H9 (cell line): Measurements from ENCODE around the gene TENM3. TPM values are rescaled to one million over a fixed set of nuclear protein-coding genes. Genes with fewer than 3 reads are reported as not detected.

Source experiments
- DNase-seq: peaks from one replicate; pipeline ENCODE4 v3.0.0-alpha.2; 2017
- H2AFZ ChIP-seq: one replicate; pipeline ENCODE4 v1.6.1; 2013; ENCODE audit warnings: mild to moderate bottlenecking, low read length, control low read depth, moderate library complexity
- H2AK5ac ChIP-seq: 2 replicates; pipeline ENCODE4 v1.6.1; 2013; ENCODE audit warnings: low read length, control low read depth, mixed read lengths; ENCODE audit not compliant: insufficient read length
- H2BK120ac ChIP-seq: one replicate; pipeline ENCODE4 v1.6.1; 2013; ENCODE audit warnings: low read depth, mild to moderate bottlenecking, low read length, control low read depth, inconsistent platforms; ENCODE audit not compliant: poor library complexity, severe bottlenecking
- H2BK12ac ChIP-seq: 2 replicates; pipeline ENCODE4 v1.6.1; 2013; ENCODE audit warnings: low read length, control low read depth, mixed read lengths, low read depth; ENCODE audit not compliant: insufficient read length
- H2BK15ac ChIP-seq: 2 replicates; pipeline ENCODE4 v1.6.1; 2013; ENCODE audit warnings: low read depth, low read length, control low read depth
- H2BK20ac ChIP-seq: one replicate; pipeline ENCODE4 v1.6.1; 2013; ENCODE audit warnings: low read depth, mild to moderate bottlenecking, low read length, control low read depth, inconsistent platforms; ENCODE audit not compliant: poor library complexity, severe bottlenecking
- H2BK5ac ChIP-seq: 2 replicates; pipeline ENCODE4 v1.6.1; 2013; ENCODE audit warnings: low read length, control low read depth, mixed read lengths; ENCODE audit not compliant: insufficient read length
- H3K14ac ChIP-seq: 2 replicates; pipeline ENCODE4 v1.6.1; 2013; ENCODE audit warnings: low read length, control low read depth; ENCODE audit not compliant: insufficient read depth
- H3K18ac ChIP-seq: 2 replicates; pipeline ENCODE4 v1.6.1; 2013; ENCODE audit warnings: low read depth, mild to moderate bottlenecking, mixed read lengths, low read length, control low read depth; ENCODE audit not compliant: insufficient read length
- H3K23ac ChIP-seq: 2 replicates; pipeline ENCODE4 v1.6.1; 2013; ENCODE audit warnings: low read length, control low read depth, mixed read lengths, low read depth; ENCODE audit not compliant: insufficient read length
- H3K23me2 ChIP-seq: 2 replicates; pipeline ENCODE4 v1.6.1; 2013; ENCODE audit warnings: low read depth, mild to moderate bottlenecking, mixed read lengths, low read length, control low read depth; ENCODE audit not compliant: insufficient read length, poor library complexity, severe bottlenecking
- H3K27ac ChIP-seq: 2 replicates; pipeline ENCODE4 v1.5.1; 2013; ENCODE audit warnings: low read length, control low read depth, mixed read lengths, low read depth; ENCODE audit not compliant: insufficient read length
- H3K27me3 ChIP-seq: 2 replicates; pipeline ENCODE4 v1.6.1; 2013; ENCODE audit warnings: low read length, control low read depth, inconsistent platforms; ENCODE audit not compliant: insufficient read depth
- H3K4ac ChIP-seq: 2 replicates; pipeline ENCODE4 v1.6.1; 2013; ENCODE audit warnings: low read depth, mild to moderate bottlenecking, control low read depth, inconsistent platforms, low read length, moderate library complexity
- H3K4me1 ChIP-seq: 2 replicates; pipeline ENCODE4 v1.6.1; 2013; ENCODE audit warnings: low read length, control low read depth, inconsistent platforms; ENCODE audit not compliant: insufficient read depth
- H3K4me2 ChIP-seq: 2 replicates; pipeline ENCODE4 v1.6.1; 2013; ENCODE audit warnings: low read length, control low read depth, mixed read lengths; ENCODE audit not compliant: insufficient read length, insufficient read depth
- H3K56ac ChIP-seq: 2 replicates; pipeline ENCODE4 v1.6.1; 2013; ENCODE audit warnings: low read depth, mild to moderate bottlenecking, mixed read lengths, low read length, control low read depth; ENCODE audit not compliant: insufficient read length
- H3K79me1 ChIP-seq: 2 replicates; pipeline ENCODE4 v1.6.1; 2013; ENCODE audit warnings: low read depth, mild to moderate bottlenecking, moderate library complexity, low read length, control low read depth, inconsistent platforms; ENCODE audit not compliant: insufficient read depth, poor library complexity, severe bottlenecking
- H3K79me2 ChIP-seq: 2 replicates; pipeline ENCODE4 v1.6.1; 2013; ENCODE audit warnings: low read length, control low read depth, inconsistent platforms; ENCODE audit not compliant: insufficient read depth
- H3K9ac ChIP-seq: 2 replicates; pipeline ENCODE4 v1.6.1; 2013; ENCODE audit warnings: low read length, control low read depth, mixed read lengths; ENCODE audit not compliant: insufficient read length; ENCODE audit errors: extremely low read depth
- H3K9me3 ChIP-seq: one replicate; pipeline ENCODE4 v1.6.1; 2013; ENCODE audit warnings: low read depth, low read length, inconsistent platforms; ENCODE audit not compliant: control insufficient read depth
- H3T11ph ChIP-seq: one replicate; pipeline ENCODE4 v1.6.1; 2013; ENCODE audit warnings: mild to moderate bottlenecking, low read length, control low read depth, inconsistent platforms
- H4K20me1 ChIP-seq: one replicate; pipeline ENCODE4 v1.6.1; 2013; ENCODE audit not compliant: control insufficient read depth, insufficient read length, insufficient read depth
- H4K5ac ChIP-seq: 2 replicates; pipeline ENCODE4 v1.6.1; 2013; ENCODE audit warnings: low read depth, mild to moderate bottlenecking, mixed read lengths, low read length, control low read depth; ENCODE audit not compliant: insufficient read length
- H4K8ac ChIP-seq: replicated peaks from 2 replicates; pipeline ENCODE4 v1.6.1; 2013; ENCODE audit warnings: low read length, control low read depth, mixed read lengths, low read depth; ENCODE audit not compliant: insufficient read length
- H4K91ac ChIP-seq: 2 replicates; pipeline ENCODE4 v1.6.1; 2013; ENCODE audit warnings: low read depth, mild to moderate bottlenecking, moderate library complexity, mixed read lengths, low read length, control low read depth; ENCODE audit not compliant: insufficient read length
- H3K27ac Mint-ChIP-seq, 3 experiments: 2 replicates in 2 of 3; 3 replicates in 1 of 3; pipeline ENCODE4 v1.8.0; 2020 to 2021; ENCODE audit warnings: mixed read lengths in 3 of 3, mild to moderate bottlenecking in 1 of 3, moderate library complexity in 1 of 3
- H3K27me3 Mint-ChIP-seq: 2 replicates; pipeline ENCODE4 v1.8.0; 2021; ENCODE audit warnings: low read depth, mild to moderate bottlenecking, moderate library complexity, mixed read lengths
- H3K36me3 Mint-ChIP-seq, 3 experiments: 2 replicates in 2 of 3; 3 replicates in 1 of 3; pipeline ENCODE4 v1.8.0; 2020 to 2021; ENCODE audit warnings: low read depth in 3 of 3, mixed read lengths in 3 of 3; ENCODE audit not compliant: insufficient read depth in 1 of 3
- H3K4me1 Mint-ChIP-seq, 2 experiments: 2 replicates each; pipeline ENCODE4 v1.8.0; 2020; ENCODE audit warnings: mixed read lengths in 2 of 2
- H3K4me3 Mint-ChIP-seq, 2 experiments: 2 replicates in 1 of 2; 3 replicates in 1 of 2; pipeline ENCODE4 v1.8.0; 2020 to 2021; ENCODE audit warnings: mild to moderate bottlenecking in 2 of 2, mixed read lengths in 2 of 2, moderate library complexity in 1 of 2
- H3K9me3 Mint-ChIP-seq, 2 experiments: 2 replicates in 1 of 2; 3 replicates in 1 of 2; pipeline ENCODE4 v1.8.0; 2020; ENCODE audit warnings: mild to moderate bottlenecking in 2 of 2, mixed read lengths in 2 of 2, moderate library complexity in 1 of 2
- CTCF ChIP-seq: fragments of 200-600 bp; sonication (generic); conservative IDR thresholded peaks from 3 replicates; pipeline ENCODE4 v1.8.0; 2021; ENCODE audit warnings: antibody characterized with exemption, mild to moderate bottlenecking
- WGBS: extraction: QIAGEN DNeasy Blood & Tissue Kit; methylation state at CpG from one replicate; pipeline ENCODE4 v1.1.7; 2013; ENCODE audit warnings: missing lambda C conversion rate, low lambda C conversion rate, mixed read lengths; ENCODE audit not compliant: insufficient read length; ENCODE audit errors: extremely low coverage; 5-methylcytosine and 5-hydroxymethylcytosine counted together
- total RNA-seq: library from RNA; stranded (reverse); gene quantifications from 2 replicates; pipeline ENCODE4 v1.2.1, GENCODE V29; 2021

The TENM3 gene
- total RNA-seq, 1 experiment from 2014 or later = 49.6 TPM

- Histone ChIP-seq H2BK20ac (no peak overlapping the region), H3K23me2 (peaks cover 11% of the 10 kb centered on the region), H3K9ac (no peak overlapping the region), H3T11ph (no peak overlapping the region), H4K91ac (no peak overlapping the region), H2BK5ac (no peak overlapping the region), H3K9me3 (no peaks in the 10 kb centered on the region), H4K5ac (no peak overlapping the region), H3K14ac (no peak overlapping the region), H2BK15ac (no peak overlapping the region), H3K4me1 (no peaks in the 10 kb centered on the region), H3K4ac (no peak overlapping the region), H2BK120ac (no peak overlapping the region), H3K4me2 (no peak overlapping the region), H3K79me1 (no peaks in the 10 kb centered on the region), H2BK12ac (no peak overlapping the region), H3K79me2 (no peaks in the 10 kb centered on the region), H3K27ac (no peak overlapping the region), H3K18ac (no peak overlapping the region), H4K8ac (no peak overlapping the region), H3K56ac (no peak overlapping the region), H4K20me1 (no peaks in the 10 kb centered on the region), H2AFZ (no peak overlapping the region), H2AK5ac (no peak overlapping the region), H3K27me3 (no peaks in the 10 kb centered on the region), H3K23ac (no peak overlapping the region)
- no CpG with 5 or more reads among the region's 8 CpGs for WGBS
- peaks cover 15% of the 10 kb centered on the region for H3K27me3 Mint-ChIP-seq
- peaks cover 7 to 14% (median 11%) of the 10 kb centered on the region in 3 experiments for H3K36me3 Mint-ChIP-seq
- DNase-seq = no peak
- peaks cover 4 to 7% of the 10 kb centered on the region in 2 experiments; a peak in 4 of 5 replicates for H3K9me3 Mint-ChIP-seq
- no peak overlapping the region for H3K27ac Mint-ChIP-seq
- no peak for TF ChIP-seq CTCF
- peaks cover 27 to 28% of the 10 kb centered on the region in 2 experiments for H3K4me1 Mint-ChIP-seq
- H3K4me3 Mint-ChIP-seq = no peak overlapping the region
Observed at GRCh38 chr4:182804131-182804530, 560.9 kb downstream of the TENM3 start.
